GM21529 (cell line): Measurements from ENCODE around the gene KBTBD8.

Experiments
- ATAC-seq: cut with Tn5 transposase; IDR thresholded peaks from one replicate; pipeline ENCODE4 v1.9.1; 2021; ENCODE audit not compliant: unreplicated experiment

Gene KBTBD8, protein sequence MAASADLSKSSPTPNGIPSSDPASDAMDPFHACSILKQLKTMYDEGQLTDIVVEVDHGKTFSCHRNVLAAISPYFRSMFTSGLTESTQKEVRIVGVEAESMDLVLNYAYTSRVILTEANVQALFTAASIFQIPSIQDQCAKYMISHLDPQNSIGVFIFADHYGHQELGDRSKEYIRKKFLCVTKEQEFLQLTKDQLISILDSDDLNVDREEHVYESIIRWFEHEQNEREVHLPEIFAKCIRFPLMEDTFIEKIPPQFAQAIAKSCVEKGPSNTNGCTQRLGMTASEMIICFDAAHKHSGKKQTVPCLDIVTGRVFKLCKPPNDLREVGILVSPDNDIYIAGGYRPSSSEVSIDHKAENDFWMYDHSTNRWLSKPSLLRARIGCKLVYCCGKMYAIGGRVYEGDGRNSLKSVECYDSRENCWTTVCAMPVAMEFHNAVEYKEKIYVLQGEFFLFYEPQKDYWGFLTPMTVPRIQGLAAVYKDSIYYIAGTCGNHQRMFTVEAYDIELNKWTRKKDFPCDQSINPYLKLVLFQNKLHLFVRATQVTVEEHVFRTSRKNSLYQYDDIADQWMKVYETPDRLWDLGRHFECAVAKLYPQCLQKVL

DNA sequence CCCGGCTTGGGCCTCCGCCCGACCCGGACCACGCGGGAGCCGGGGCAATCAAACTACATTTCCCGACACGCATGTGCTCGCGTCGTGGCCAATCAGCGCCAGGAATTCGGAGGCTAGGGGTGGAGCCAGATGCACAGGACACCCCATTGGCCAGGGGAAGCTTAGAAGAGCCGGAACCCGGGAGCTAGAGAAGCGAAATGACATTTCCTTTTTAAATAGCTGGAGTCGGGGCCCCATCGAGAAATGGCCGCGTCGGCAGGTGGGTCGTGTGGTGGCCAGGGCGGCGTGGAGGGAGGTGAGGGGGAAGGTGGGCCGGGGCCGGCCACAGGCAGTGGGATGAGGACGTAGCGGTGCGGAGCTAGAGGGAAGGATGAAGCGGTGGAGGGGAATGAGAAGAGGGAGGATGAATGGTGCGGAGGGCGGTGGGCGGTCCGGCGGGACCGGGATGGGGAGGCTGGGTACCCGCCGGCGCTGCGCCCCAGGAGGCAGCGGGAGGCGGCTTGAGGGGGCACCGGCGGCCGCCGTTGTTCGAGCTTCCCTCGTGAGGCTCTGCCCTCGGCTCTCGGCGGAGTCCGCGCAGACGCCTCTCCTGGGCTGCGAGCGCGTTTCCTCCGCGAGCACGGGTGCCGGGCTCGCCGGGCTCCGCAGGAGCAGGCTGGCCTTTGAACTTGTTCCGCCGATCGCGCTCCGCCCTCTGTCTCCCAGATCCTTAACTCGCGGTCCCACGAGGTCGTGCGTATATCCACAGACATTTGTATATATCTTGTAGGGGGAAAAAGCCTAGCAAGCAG is at the start of gene KBTBD8:
Gene KBTBD8, plus strand, starts transcription at position 195 of the 791 bp plus-strand sequence. Its CDS starts 49 bp downstream, at position 244.
- ATAC-seq: peak; percentile 83

DNA sequence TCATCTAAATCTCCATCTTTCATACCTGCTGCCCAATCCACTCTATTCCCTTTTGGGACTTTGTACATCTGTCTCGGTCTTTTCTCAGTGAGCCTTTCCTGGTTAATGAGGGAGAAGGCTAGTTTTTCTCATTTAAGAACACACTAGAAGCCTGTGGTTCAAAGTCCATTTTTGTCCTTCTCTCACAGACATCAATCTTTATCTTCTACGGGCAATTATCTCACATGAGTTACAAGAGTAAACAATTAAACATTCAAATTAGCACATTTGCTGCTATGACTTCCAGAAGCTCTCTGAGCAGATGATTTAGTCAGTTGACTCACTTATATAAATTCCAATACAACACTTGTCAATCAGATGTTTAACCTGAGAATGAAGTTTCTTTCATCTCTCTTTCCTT is 49.3 kb upstream of the KBTBD8 start:
- no peak for ATAC-seq

DNA sequence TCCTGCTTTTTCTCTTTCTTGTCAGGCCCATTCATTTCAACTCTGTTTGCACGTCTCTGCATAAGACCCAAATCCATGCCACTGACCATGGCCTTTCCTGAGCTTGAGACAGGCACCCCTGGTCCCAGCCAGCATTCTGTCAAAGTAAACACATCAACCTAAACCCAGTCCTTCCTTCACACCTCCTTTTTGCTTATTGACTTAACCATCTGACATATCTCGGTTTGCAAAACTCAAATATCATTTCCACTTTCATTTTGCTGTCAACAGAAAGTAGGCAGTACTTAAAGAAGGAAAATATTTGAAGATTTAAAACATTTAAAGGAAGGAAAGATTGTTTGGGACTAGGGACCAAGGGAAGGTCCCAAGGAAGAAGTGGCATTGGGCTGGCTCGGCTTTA is 48.2 kb upstream of the KBTBD8 start:
- no peak for ATAC-seq

DNA sequence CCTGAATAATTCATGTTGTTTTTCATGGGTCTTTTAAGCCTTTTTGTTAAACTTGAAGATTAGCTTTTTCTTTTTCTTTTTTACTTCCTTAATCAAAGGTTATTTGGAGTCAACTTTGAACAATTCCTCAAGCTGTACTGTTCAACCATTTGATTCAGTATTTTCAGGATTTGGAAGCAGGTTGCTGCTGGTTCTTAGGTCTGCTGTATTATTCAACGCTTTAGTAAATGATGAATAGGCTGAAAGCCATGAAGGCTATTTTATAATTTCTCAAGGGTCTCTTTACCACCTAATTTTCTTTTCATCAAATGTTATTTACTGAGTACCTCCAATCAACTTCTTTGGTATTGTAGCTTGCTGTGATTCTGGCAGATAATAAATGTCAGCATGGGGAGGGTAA is 45.8 kb upstream of the KBTBD8 start:
- no peak for ATAC-seq

DNA sequence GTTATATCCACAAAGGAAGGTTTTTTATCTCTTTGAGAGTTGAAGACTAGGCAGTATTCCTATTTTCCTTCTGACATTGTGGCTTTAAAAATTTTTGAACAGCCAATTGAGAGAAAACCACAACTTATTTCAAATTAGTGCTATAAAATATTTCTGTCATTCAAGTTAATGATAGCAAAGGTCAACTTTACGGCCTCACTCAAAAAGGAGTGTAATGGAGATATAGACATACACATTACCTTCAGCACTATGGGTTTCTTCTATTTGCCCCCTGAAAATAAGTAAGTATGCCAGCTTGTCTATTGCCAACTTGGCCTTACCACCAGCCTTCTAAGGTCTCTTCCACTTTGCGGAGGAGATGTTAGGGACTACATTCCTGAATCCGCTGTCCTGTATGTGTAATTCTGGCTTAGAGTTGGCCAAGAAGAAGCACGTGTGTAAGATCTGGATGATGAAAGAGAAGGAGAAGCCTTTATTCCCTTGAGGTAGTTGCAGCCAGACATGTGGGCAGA is 44.1 kb upstream of the KBTBD8 start:
- ATAC-seq: no peak

DNA sequence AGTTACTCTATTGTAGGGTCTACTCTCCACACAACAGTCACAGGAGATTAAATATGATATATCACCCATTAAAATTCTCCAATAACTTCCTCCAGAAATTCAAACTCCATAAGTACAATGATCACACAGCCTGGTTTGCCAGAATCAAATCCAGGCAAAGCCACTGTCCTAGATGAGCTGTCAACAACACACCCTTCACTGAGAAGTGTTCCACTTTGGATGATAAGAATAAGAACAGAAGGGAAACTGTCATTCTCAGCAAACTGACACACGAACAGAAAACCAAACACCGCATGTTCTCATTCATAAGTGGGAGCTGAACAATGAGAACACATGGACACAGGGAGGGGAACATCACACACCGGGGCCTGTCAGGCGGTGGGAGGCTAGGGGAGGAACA is 41.4 kb upstream of the KBTBD8 start:
- ATAC-seq: no peak

DNA sequence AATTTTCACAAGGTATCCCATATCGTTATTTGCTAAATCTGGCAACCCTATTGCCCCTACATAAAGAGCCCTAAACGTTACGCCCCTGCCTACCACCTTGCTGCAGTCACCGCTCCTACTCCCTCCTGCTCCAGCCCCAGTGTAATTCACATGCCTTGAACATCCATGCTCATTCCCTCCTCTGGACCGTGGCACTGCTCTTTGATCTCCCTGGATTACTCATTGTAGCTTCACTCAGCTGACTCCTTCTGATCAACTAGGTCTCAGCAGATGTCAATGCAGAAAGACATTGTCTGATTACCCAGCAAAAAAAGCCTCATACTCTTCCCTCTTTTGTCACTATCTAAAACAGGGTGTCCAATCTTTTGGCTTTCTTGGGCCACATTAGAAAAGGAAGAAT is 40.7 kb upstream of the KBTBD8 start:
- ATAC-seq: no peak

DNA sequence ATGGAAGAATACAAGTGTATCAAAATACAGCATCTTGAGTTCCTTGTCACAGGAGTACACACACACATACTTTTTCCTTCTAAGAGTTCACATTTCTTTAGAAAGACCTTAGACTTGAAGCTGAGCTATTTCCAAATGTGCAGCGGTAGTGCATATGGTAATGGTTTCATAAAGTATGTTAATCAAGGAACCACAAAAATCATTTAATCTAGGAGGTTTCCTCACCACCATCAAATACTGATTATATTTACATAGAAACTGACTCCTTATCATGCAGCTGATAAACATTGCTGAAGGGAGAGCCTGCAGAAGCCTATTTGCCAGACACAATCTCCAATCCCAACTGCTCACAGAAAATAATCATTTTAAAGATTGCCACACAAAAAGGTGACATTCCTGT is 40.0 kb upstream of the KBTBD8 start:
- no peak for ATAC-seq

DNA sequence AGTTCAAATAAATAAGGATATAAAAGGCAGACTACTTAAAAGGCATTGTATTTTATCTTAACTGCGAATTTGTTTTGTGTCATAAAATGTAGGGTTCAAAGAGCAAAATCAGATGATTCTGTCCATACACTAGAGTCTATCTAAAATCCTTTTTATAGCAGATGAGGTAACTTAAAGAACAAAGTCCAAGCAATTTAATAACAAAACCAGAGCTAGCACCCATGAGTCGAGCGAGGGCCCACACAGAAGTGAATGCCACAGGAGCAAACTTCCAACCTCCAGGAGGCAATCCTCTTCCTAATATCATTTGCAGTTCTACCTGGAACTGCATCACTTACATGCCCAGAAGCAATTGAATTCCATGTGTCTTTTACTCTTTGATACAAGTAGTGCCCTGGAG is 35.4 kb upstream of the KBTBD8 start:
- no peak for ATAC-seq

DNA sequence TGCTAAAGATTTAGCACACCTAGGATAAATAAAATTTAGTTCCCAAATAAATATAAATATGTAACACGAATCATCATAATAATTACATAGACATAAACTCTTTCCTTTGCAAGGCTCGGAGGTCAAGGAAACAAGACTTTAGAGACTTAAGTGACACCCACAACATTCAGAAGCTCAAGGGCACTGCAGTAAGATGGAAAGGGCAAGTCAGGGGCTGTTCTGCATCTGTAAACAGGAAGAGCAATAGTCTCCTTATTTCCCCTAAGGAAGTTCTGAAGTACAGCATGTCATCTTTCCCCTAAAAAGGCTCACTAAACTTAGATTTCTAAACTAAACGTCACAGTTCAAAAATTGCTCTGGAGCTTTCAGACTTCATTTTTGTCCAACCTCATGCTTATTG is 26.9 kb upstream of the KBTBD8 start:
- no peak for ATAC-seq

DNA sequence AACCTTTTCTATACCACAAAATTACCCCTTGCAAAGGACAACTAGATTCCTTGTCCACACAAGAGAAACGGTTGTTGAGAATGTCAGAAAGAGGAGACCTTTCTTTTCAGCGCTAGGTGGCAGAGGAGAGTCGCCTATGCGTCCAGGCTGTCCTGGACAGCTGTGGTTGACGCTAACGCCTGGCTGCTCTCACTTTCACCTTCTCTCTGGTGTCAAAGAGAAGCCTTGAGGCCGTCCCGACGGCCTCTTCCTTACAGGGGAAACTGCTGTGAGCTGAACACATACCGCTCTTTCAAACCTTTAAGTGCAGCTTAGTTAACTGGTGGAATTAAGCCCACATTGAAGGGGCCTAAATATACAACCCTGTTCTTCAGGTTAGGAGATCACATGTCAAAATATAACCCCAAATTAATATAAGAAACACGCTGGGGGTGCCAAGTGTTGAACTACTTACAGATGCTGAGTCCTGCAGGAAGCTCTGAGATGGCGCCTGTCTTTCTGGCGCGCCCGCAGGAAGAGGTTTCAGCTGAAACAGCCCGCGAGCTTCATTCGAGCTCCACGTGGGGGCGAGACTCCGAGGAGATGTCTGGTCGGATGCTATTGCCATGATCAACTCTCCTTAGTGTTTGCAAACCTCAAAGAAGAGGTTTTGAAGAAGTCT is 26.1 kb upstream of the KBTBD8 start:
- ATAC-seq: peak; percentile 100

DNA sequence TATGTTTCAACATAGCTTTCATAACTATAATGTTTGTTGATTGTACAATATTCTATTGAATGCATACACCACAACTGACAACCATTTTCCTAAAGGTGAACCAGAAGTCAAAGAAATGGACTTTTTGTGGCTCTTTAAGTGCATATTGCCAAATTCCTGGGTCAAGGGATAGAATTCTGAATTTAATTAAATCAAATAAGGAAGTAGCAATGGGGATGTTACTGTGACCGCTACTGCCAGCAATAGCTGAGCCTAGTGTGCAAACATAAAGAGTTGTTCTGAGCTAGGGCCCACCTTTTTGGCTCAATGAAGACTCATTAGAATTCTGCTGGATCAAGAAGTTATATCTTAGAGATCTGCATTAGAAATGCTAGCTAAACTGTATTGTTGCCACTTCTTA is 17.3 kb upstream of the KBTBD8 start:
- no peak for ATAC-seq

DNA sequence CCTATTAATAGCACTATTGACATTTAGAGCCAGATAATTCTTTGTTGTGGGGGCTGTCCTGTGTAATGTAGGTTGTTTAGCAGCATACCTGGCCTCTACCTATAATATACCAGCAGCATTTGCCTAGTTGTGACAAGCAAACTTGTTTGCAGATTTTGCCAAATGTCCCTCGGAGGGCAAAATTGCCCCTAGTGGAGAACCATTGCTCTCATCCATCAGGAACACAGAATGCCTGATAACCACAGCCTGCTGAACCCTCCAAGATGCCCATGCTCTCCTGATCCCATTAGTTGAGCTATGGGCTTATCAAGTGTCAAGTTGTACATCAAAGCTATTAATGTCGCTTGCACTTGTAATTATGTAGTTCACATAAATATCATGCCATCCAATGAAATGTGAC is 15.0 kb upstream of the KBTBD8 start:
- no peak for ATAC-seq

DNA sequence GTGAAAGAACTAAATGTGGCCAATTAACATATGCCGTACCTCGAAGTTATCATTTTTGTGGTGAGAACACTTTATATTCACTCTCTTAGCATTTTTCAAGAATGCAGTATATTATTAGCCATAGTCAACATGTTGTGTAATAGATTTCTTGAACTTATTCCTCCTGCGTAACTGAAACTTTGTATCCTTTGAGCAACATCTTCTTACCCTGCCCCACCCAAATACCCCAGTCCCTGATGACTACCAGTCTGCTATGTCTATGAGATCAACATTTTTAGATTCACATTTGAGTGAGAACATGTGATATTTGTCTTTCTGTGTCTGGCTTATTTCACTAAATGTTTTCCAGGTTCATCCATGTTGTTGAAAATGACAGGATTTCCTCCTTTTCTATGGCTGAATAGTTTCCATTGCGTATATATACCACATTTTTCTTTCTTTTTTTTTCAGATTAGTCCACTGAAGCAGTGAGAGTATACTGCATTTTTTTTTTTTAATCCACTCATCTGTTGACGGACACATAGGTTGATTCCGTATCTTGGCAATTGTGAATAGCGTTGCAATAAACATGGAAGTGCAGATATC is 12.7 kb upstream of the KBTBD8 start:
- ATAC-seq: no peak

DNA sequence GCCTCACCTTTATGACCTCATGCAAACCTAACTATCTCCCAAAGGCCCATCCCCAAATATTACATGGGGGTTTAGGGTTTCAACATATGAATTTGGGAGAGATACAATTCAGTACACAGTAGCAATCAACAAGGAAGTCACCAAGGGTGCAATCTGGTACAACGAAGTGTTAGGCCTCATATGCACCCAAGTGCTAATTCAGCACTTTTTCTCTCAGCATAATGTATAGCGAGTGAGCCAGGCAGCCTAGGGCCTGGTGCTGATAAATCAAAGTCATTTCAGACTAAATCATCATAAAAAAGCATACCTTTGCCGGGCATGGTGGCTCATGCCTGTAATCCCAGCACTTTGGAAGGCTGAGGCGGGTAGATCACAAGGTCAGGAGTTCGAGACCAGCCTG is 11.7 kb upstream of the KBTBD8 start:
- no peak for ATAC-seq

DNA sequence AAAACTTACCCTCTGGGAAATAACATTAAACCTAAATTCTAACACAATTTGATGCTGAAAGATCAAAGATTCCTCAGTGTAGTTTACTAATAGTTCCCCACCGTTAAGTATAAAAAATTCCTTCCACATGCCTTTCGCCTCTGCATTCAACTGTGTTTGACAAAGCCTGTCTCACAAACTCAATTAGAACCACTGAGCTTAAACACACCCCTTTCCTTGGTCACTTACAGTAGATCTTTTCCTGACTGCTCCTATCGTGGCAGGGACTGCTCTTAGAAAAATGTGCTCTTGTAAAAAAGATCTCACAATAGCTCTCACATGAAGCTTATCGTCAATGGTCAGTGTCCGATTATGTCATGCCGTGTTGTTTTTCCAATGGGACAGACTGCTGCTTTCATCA is 8.9 kb upstream of the KBTBD8 start:
- ATAC-seq: no peak

DNA sequence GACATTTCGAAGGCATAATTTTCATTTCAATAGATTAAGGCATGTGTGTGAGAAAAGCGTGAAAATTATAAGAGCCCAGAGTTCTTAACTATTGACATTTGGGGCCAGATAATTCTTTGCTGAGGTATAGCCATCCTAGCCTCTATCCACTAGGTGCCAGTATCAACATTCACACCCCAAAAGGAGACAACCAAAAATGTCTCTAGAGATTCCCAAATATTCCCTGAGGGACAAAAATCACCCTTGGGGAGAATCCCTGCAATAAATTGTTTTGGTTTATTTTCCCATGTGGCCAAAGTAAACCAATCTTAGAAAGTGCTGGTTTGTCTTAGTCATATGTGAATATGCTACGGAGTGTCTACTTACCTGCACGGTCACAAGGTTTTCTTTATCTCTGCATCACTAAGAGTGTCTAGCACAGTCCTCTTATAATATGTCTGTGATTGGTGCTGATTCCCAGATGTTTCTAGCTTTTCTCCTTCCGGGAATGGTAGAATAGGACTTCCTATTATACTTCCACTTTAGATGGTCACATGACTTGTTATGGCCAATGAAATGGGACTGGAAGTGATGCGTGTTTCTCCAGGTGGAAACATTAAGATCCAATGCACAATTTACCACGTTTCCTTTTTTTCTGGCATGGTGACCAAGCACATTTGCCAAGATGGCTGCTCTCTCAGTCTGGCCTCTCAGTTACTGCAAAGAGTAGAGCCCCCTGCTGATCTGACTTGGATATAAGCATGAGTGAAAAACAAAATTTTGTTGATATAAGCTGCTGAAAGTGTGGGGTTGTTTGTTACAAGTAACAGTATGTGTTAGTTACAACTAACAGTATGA is 8.0 kb upstream of the KBTBD8 start:
- peak; percentile 87 for ATAC-seq

DNA sequence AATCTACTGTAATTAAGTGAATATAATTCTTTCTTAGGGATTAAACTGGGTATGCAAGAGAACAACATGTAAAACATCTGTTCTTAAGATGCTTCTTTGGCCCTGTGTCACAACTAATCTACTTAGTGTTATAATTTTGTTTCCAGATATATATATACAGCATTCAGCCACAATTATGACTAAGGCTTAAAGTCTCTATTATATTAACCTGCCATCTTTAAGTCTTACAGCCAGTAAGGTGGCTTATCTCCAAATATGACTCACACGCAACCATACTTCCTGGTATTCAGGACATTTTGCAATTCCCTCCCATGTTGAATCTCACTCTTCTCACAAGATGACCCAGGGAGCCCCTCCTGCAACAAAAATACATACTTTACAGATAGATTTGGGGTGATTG is 6.6 kb upstream of the KBTBD8 start:
- no peak for ATAC-seq

DNA sequence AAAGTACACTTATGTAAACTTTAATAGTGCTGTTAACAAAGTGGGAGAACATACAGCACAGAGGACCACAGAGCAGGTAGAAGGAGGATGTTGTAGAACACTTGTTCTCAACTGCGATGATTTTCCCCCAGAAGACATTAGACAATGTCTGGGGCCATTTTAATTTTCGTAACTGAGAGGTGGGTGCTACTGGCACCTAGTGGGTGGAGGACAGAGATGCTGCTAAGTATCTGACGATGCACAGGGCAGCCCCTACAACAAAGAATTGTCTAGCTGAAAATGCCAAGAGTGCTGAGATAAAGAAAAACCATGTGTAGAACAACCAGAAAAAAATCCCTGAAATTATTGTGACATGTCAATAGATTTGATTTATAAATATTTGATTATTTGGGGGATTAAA is 5.0 kb upstream of the KBTBD8 start:
- ATAC-seq: no peak

DNA sequence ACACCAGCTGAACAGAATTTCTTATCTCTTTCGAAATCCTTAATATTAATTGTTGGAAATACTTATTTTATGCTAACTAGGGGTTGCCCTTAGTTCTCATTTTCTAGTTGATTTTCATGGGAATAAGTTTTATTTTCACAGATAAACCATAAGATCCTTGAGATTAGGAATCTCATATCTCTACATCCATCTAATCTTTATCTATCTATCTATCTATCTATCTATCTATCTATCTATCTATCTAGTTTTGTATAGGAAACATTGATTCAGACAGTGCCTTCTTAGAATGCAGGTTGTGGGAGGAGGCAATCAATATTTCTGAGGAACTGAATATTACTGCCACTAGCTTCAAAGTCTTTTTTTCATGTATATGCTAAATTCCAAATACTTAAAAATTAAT is 3.5 kb upstream of the KBTBD8 start:
- ATAC-seq: no peak
